ENCODE measurements around the gene FAM83B.
"Not testable (repeated sequence)": the region's sequence is repeated elsewhere in the genome, so short reads cannot be mapped to it uniquely, and the experiment has no call there.

FAM83B gene

GRCh38 chr6:54900666-54901065 is 54.1 kb downstream of the FAM83B start:
- no peak for DNase-seq

- no peak for DNase-seq
Observed at GRCh38 chr6:54903884-54904283, 57.3 kb downstream of the FAM83B start.

- DNase-seq = no peak
Observed at GRCh38 chr6:54907355-54907754, 60.8 kb downstream of the FAM83B start.

GRCh38 chr6:54909184-54909583 is 62.6 kb downstream of the FAM83B start:
- DNase-seq = no peak

GRCh38 chr6:54910431-54910884 is 63.9 kb downstream of the FAM83B start:
- no peak for DNase-seq

GRCh38 chr6:54910921-54911320 is 64.3 kb downstream of the FAM83B start:
- DNase-seq = no peak

GRCh38 chr6:54913211-54913610 is 66.6 kb downstream of the FAM83B start:
- no peak for DNase-seq

GRCh38 chr6:54916858-54917257 is 70.3 kb downstream of the FAM83B start:
- no peak for DNase-seq

GRCh38 chr6:54920628-54921027 is 74.1 kb downstream of the FAM83B start:
- DNase-seq = no peak

- no peak for DNase-seq
Observed at GRCh38 chr6:54921891-54922290, 75.3 kb downstream of the FAM83B start.

GRCh38 chr6:54929245-54929909 is 82.8 kb downstream of the FAM83B start:
- no peak for DNase-seq

- DNase-seq = no peak
Observed at GRCh38 chr6:54932622-54933021, 86.1 kb downstream of the FAM83B start.

GRCh38 chr6:54935739-54936138 is 89.2 kb downstream of the FAM83B start:
- no peak for DNase-seq

- DNase-seq = no peak
Observed at GRCh38 chr6:54937371-54937770, 90.8 kb downstream of the FAM83B start.

GRCh38 chr6:54957698-54958097 is 111.1 kb downstream of the FAM83B start:
- DNase-seq = no peak

- DNase-seq = no peak
Observed at GRCh38 chr6:54958446-54958845, 111.9 kb downstream of the FAM83B start.

- no peak for DNase-seq
Observed at GRCh38 chr6:54959820-54960219, 113.2 kb downstream of the FAM83B start.

- DNase-seq = not testable (repeated sequence)
Observed at GRCh38 chr6:54961372-54961771, 114.8 kb downstream of the FAM83B start.

- no peak for DNase-seq
Observed at GRCh38 chr6:54970337-54970736, 123.8 kb downstream of the FAM83B start.

GRCh38 chr6:54971825-54972224 is 125.3 kb downstream of the FAM83B start:
- no peak for DNase-seq

GRCh38 chr6:54979161-54979560 is 132.6 kb downstream of the FAM83B start:
- not testable (repeated sequence) for DNase-seq

- DNase-seq = no peak
Observed at GRCh38 chr6:54980511-54981275, 134.1 kb downstream of the FAM83B start.

GRCh38 chr6:54981276-54981609 is 134.7 kb downstream of the FAM83B start:
- DNase-seq = no peak

GRCh38 chr6:54981647-54982046 is 135.1 kb downstream of the FAM83B start:
- DNase-seq = no peak
